Smooth muscle cell (in vitro differentiated cells): ENCODE measurements around the gene SCML2. TPM values are rescaled to one million over a fixed set of nuclear protein-coding genes. Genes with fewer than 3 reads are reported as not detected.
A peak's percentile ranks its signal among the peaks of the same experiment; 100 is the strongest.

Source experiments
- DNase-seq: peaks from one replicate; lab custom pipeline; 2025; ENCODE audit not compliant: unreplicated experiment; lab: John Stamatoyannopoulos, UW
- H2AFZ ChIP-seq: fragments of 200-600 bp; sonication (generic); 2 replicates; pipeline ENCODE4 v1.6.0; 2016; ENCODE audit warnings: antibody characterized with exemption, low read depth, mild to moderate bottlenecking
- H3F3A ChIP-seq: fragments of 200-600 bp; sonication (generic); 2 replicates; pipeline ENCODE4 v1.6.0; 2017; ENCODE audit warnings: antibody characterized with exemption, low read depth
- H3K27ac ChIP-seq: fragments of 200-600 bp; sonication (generic); 2 replicates; pipeline ENCODE4 v1.5.1; 2016; ENCODE audit warnings: low read depth, mild to moderate bottlenecking
- H3K27me3 ChIP-seq: fragments of 200-600 bp; sonication (generic); 2 replicates; pipeline ENCODE4 v1.6.1; 2016; ENCODE audit warnings: low read depth, mild to moderate bottlenecking
- H3K36me3 ChIP-seq: fragments of 200-600 bp; sonication (generic); 2 replicates; pipeline ENCODE4 v1.5.1; 2016; ENCODE audit warnings: low read depth
- H3K4me1 ChIP-seq: fragments of 200-600 bp; sonication (generic); 2 replicates; pipeline ENCODE4 v1.5.1; 2016; ENCODE audit warnings: low read depth
- H3K4me2 ChIP-seq: fragments of 200-600 bp; sonication (generic); 2 replicates; pipeline ENCODE4 v1.6.0; 2016; ENCODE audit warnings: mild to moderate bottlenecking
- H3K4me3 ChIP-seq: fragments of 200-600 bp; sonication (generic); 2 replicates; pipeline ENCODE4 v1.5.1; 2016; ENCODE audit warnings: mild to moderate bottlenecking
- H3K79me2 ChIP-seq: fragments of 200-600 bp; sonication (generic); 2 replicates; pipeline ENCODE4 v1.6.0; 2016; ENCODE audit warnings: low read depth, mild to moderate bottlenecking
- H3K9ac ChIP-seq: fragments of 200-600 bp; sonication (generic); 2 replicates; pipeline ENCODE4 v1.6.0; 2016; ENCODE audit warnings: low read depth
- H3K9me3 ChIP-seq: fragments of 200-600 bp; sonication (generic); replicated peaks from 2 replicates; pipeline ENCODE4 v1.5.1; 2016; ENCODE audit warnings: low read depth
- H4K20me1 ChIP-seq: fragments of 200-600 bp; sonication (generic); 2 replicates; pipeline ENCODE4 v1.6.0; 2016; ENCODE audit warnings: low read depth
- WGBS: methylation state at CpG from one replicate; pipeline ENCODE4 v1.1.7; 2016; ENCODE audit warnings: low lambda C conversion rate; 5-methylcytosine and 5-hydroxymethylcytosine counted together
- polyA plus RNA-seq: library from polyadenylated mRNA; unstranded; fragments of >200 nt; fragmentation: Nextera tagmentation; extraction: Ambion mirVana; gene quantifications from 2 replicates; pipeline ENCODE4 v1.2.1, GENCODE V29; 2016
- total RNA-seq: library from RNA; depleted of rRNA; stranded (reverse); fragments of >200 nt; gene quantifications from 2 replicates; pipeline ENCODE4 v1.2.3, GENCODE V29; 2014
- TF ChIP-seq, protein P1 (sequence below): fragments of 200-600 bp; sonication (generic); IDR thresholded peaks from 2 replicates; pipeline ENCODE4 v1.5.1; 2017; ENCODE audit warnings: borderline replicate concordance, mild to moderate bottlenecking, antibody characterized with exemption; ENCODE audit not compliant: insufficient read depth, poor library complexity, severe bottlenecking

SCML2 gene
- 1.8 and 2.5 TPM in 2 replicates for total RNA-seq
- polyA plus RNA-seq = 1.3 and 1.5 TPM in 2 replicates

DNA sequence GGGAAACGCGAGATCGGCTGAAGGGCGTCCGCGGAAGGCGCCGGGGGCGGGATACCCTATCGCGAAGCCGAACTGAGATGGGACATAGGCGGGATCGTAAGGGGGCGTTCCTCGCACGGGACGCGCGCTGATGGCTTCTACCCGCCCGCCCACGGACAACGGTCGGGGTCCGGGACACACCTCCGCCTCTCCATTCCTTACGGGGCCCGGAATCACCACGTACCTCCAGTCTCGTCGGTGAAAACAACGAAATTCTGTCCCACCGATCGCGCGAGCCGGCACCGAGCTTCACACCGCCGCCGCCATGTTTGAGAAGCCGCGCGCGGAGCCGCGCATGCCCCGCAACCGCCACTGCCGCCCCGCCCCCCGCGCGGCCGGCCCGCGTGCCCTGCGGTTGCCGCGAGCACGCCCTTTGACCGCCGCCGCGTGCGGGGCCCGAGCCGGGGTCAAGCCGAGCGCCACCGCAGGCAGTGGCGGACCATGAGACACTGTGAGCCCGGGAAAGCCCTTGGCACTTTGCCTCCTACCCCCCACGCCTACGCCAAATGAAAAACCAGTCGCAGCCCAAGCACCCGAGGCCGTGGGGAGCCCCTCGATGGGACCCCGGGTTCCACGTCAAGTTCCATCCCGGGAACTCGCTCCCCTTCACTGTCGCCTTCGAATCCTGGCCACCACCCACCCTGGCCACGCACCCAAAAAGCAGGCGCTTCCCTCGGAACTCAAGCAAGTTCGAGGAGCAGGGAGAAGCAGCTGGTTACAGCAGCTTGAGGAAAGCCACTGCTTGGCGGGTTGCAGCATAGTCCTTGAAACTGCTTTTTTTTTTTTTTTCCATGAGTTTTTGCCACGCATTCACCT, at the start of gene SCML2:
SCML2 (minus strand) TSS at position 320 of the 855 bp plus-strand sequence. CDS start 20,617 bp downstream, outside the sequence.
- peak; percentile 14 for DNase-seq
- 23% methylated on average over 48 of the region's 92 CpGs for WGBS

DNA sequence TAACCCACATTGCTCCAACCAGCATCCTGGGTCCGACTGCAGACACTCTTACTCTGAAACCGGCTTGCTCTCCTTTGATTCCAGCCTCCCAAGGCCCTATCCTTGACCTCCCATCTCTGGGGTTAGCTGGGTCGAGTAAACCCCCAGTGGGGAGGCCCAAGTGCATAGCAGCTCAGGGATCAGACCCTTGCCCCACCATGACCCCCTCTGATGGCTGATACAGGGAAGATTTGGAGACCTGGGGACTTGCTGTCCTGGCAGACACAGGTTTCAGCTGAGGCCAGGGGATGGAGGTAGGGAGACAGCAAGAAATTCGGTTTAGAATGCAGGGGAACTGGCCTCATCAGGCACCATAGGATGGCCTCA, 47.3 kb upstream of the SCML2 start:
- peaks cover 3% of the 10 kb centered on the region for H3F3A ChIP-seq
- H3K9me3 ChIP-seq = no peaks in the 10 kb centered on the region
- no peak overlapping the region for H3K9ac ChIP-seq
- no peak overlapping the region for H3K4me3 ChIP-seq
- no peaks in the 10 kb centered on the region for H4K20me1 ChIP-seq
- no peak overlapping the region for H3K27ac ChIP-seq
- TF ChIP-seq, protein P1, sequence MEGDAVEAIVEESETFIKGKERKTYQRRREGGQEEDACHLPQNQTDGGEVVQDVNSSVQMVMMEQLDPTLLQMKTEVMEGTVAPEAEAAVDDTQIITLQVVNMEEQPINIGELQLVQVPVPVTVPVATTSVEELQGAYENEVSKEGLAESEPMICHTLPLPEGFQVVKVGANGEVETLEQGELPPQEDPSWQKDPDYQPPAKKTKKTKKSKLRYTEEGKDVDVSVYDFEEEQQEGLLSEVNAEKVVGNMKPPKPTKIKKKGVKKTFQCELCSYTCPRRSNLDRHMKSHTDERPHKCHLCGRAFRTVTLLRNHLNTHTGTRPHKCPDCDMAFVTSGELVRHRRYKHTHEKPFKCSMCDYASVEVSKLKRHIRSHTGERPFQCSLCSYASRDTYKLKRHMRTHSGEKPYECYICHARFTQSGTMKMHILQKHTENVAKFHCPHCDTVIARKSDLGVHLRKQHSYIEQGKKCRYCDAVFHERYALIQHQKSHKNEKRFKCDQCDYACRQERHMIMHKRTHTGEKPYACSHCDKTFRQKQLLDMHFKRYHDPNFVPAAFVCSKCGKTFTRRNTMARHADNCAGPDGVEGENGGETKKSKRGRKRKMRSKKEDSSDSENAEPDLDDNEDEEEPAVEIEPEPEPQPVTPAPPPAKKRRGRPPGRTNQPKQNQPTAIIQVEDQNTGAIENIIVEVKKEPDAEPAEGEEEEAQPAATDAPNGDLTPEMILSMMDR = no peak
- no peaks in the 10 kb centered on the region for H3K79me2 ChIP-seq
- no peaks in the 10 kb centered on the region for H3K4me1 ChIP-seq
- H3K27me3 ChIP-seq = no peaks in the 10 kb centered on the region
- no peaks in the 10 kb centered on the region for H3K36me3 ChIP-seq
- H2AFZ ChIP-seq = no peak overlapping the region
- no peak overlapping the region for H3K4me2 ChIP-seq
- 62% methylated on average over 4 of the region's 4 CpGs for WGBS
- no peak for DNase-seq

More for the DNA sequence above, at the start of gene SCML2:
- H3K4me1 ChIP-seq = peaks cover 7% of the 10 kb centered on the region
- TF ChIP-seq, protein P1 = no peak
- no peaks in the 10 kb centered on the region for H4K20me1 ChIP-seq
- H3K9ac ChIP-seq = no peak within 1 kb of the TSS
- peak within 1 kb of the TSS; percentile 85 for H3K4me2 ChIP-seq
- H3K4me3 ChIP-seq = peak within 1 kb of the TSS; percentile 57
- H2AFZ ChIP-seq = peak within 1 kb of the TSS; percentile 62
- no peaks in the 10 kb centered on the region for H3K9me3 ChIP-seq
- no peaks in the 10 kb centered on the region for H3F3A ChIP-seq
- peaks cover 42% of the 10 kb centered on the region for H3K27me3 ChIP-seq
- H3K79me2 ChIP-seq = no peaks in the 10 kb centered on the region
- no peaks in the 10 kb centered on the region for H3K36me3 ChIP-seq
- no peak within 1 kb of the TSS for H3K27ac ChIP-seq

DNA sequence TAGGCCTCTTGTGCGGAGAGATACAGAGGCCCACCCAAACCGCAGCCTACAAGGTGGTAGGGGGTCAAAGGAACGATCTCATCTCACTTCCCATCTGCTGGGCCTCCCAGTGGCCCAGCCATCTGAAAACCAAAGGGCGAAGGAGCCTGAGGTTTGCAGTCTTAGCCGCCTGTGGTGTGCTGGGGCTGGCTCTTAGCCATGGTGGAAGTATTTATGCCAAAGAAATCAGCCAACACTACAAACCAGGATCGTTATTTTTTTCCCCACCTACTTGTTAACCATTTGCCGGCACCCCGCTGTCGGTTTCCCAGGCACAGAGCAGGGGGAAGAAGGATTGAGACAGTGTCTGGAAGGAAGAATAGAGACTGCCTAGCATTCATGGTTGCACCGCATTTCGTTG, 40.0 kb upstream of the SCML2 start:
- Histone ChIP-seq H3K4me2 (no peak overlapping the region), H3F3A (no peaks in the 10 kb centered on the region), H2AFZ (no peak overlapping the region), H3K4me3 (no peak overlapping the region), H4K20me1 (no peaks in the 10 kb centered on the region), H3K9ac (no peak overlapping the region), H3K27me3 (no peaks in the 10 kb centered on the region), H3K36me3 (no peaks in the 10 kb centered on the region), H3K9me3 (no peaks in the 10 kb centered on the region), H3K79me2 (no peaks in the 10 kb centered on the region), H3K27ac (no peak overlapping the region), H3K4me1 (no peaks in the 10 kb centered on the region)
- no peak for DNase-seq
- WGBS = 78% methylated on average over 11 of the region's 11 CpGs
- TF ChIP-seq, protein P1 = no peak
